Measurements from ENCODE around the gene KRT83. TPM values are rescaled to one million over a fixed set of nuclear protein-coding genes. Genes with fewer than 3 reads are reported as not detected.
"Not testable (repeated sequence)": the region's sequence is repeated elsewhere in the genome, so short reads cannot be mapped to it uniquely, and the experiment has no call there.

KRT83 gene
- total and polyA plus RNA-seq, 2 of the 13 experiments (the other 11 are each of a cell fraction or from before 2014, with no cell fraction given) = not detected

DNA sequence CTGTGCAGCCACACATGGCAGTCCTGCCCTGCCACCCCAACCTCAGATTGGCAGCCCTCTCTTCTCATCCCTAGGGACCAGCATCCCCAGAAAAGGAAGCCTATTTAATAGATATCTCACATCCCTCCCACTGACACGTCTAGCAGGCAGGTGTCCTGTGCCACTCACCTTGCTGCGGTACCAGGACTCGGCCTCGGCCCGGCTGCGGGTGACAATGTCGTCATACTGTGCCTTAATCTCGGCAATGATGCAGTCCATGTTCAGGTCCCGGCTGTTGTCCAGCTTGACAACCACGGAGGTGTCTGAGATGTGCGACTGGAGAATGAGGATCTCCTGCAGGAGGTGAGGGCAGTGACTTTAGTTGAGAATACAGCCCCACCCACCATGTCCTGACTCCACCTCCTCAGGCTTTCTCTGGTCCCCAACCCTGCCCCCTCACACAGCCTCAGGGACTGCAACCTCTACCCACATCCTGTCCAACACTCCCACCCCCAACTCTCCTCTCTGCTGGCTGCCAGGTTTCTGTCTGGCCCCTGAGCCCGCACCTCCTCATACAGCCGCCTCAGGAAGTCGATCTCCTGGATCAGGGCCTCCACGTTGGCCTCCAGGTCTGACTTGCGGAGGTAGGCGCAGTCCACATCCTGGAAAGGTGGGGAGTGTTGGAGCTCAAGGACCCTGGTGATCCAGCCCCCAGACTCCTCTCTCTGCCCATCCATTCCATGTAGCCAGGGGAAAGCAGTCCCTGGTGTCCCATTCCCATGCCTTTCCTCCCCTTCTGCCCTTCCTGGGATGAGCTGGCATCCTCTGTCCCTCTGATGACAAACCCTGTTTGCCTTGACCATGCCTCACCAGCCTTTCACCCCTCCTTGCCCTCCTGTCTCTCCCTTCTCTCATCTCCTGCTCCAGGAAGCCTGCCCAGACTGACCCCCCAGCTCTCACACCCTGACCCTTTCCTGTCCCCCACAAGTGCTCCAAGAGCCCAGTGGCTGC, 33.1 kb downstream of the KRT83 start:
- CTCF ChIA-PET (ENCODE audit: low intra/inter-chr PET ratio, low total read pairs); ATAC-seq; H3K4me3 ChIP-seq (replicated peaks in 1 of 3; ENCODE audit: insufficient read depth in 1 of 3, low read depth in 2 of 3, low read length in 3 of 3); DNase-seq (ENCODE audit: low spot score); in situ Hi-C loops (cut with HindIII; ENCODE audit: extremely low pct_ligation_motif_present, low pct_unique_long_range_greater_than_20kb); H3K27me3 ChIP-seq (ENCODE audit: control insufficient read depth in 1 of 2, insufficient read depth in 2 of 2, low read length in 2 of 2); intact Hi-C loops (cut with micrococcal nuclease; ENCODE audit: unreplicated experiment); H3K79me2 ChIP-seq (ENCODE audit: insufficient read depth, low read length); H3K4me2 ChIP-seq (ENCODE audit: low read depth, low read length); FAIRE-seq; H3K27ac ChIP-seq (ENCODE audit: extremely low read length, insufficient read depth, low read length); H4K20me1 ChIP-seq (ENCODE audit: insufficient read depth, low read length); H3K9me3 ChIP-seq (ENCODE audit: low read length); H2AFZ ChIP-seq (ENCODE audit: low read length); POLR2A ChIA-PET; BruUV-seq (replicated peaks); H3K9ac ChIP-seq (ENCODE audit: insufficient read depth, low read depth, low read length); H3K4me1 ChIP-seq (ENCODE audit: insufficient read depth, low read length); H3K36me3 ChIP-seq (replicated peaks in 1 of 2; ENCODE audit: control insufficient read depth in 1 of 2, insufficient read depth in 2 of 2, low read length in 2 of 2): not testable (repeated sequence)
- 29% methylated on average over 6 of the region's 17 CpGs for WGBS (ENCODE audit: low lambda C conversion rate)

DNA sequence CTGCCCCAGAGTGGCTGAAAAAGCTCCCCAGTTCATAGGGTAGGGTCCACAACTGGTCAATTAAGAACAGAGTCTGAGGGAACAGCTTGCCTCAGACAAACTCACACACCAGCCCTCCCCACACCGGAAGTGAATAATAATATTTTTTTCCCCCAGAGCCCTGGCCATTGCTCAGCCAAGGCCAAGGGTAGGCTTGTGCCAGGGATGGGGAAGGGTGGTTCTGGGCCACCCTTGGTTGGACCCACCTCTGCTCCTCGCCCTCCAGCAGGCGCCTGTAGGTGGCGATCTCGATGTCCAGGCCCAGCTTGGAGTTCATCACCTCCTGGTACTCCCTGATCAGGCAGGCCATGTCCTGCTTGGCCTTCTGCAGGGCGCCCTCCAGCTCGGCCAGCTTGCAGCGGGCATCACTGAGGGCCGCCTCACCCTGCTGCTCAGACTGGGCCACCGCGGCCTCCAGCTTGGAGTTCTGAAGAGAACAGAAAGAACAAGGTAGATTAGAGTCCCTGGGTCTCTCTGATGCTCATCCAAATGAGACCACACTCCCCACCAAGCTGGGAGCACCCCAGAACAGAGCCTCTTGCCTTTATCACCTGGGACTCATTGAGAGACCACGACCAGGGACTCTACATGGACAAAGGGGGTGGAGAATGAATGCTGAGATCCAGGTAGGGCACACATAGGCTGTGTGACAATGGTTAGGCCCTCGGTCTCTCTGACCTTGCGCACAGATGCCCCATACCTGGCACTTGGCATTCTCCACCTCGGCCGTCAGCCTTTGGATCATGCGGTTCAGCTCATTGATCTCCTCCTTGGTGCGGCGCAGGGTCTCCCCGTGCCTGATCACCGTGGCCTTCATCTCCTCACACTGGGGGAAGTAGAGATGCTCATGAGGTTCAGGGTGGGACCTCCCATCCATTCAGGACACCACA, 34.1 kb downstream of the KRT83 start:
- DNase-seq (ENCODE audit: low spot score); in situ Hi-C loops (cut with HindIII; ENCODE audit: extremely low pct_ligation_motif_present, low pct_unique_long_range_greater_than_20kb); CTCF ChIA-PET (ENCODE audit: low intra/inter-chr PET ratio, low total read pairs); H3K9ac ChIP-seq (ENCODE audit: insufficient read depth, low read depth, low read length); H3K4me2 ChIP-seq (ENCODE audit: low read depth, low read length); H3K36me3 ChIP-seq (replicated peaks in 1 of 2; ENCODE audit: control insufficient read depth in 1 of 2, insufficient read depth in 2 of 2, low read length in 2 of 2); H2AFZ ChIP-seq (ENCODE audit: low read length); H3K27me3 ChIP-seq (ENCODE audit: control insufficient read depth in 1 of 2, insufficient read depth in 2 of 2, low read length in 2 of 2); H3K4me1 ChIP-seq (ENCODE audit: insufficient read depth, low read length); POLR2A ChIA-PET; FAIRE-seq; H3K79me2 ChIP-seq (ENCODE audit: insufficient read depth, low read length); BruUV-seq (replicated peaks); H3K9me3 ChIP-seq (ENCODE audit: low read length); H3K4me3 ChIP-seq (replicated peaks in 1 of 3; ENCODE audit: insufficient read depth in 1 of 3, low read depth in 2 of 3, low read length in 3 of 3); H4K20me1 ChIP-seq (ENCODE audit: insufficient read depth, low read length); H3K27ac ChIP-seq (ENCODE audit: extremely low read length, insufficient read depth, low read length); intact Hi-C loops (cut with micrococcal nuclease; ENCODE audit: unreplicated experiment): not testable (repeated sequence)
- peak; percentile 64 for ATAC-seq
- WGBS (ENCODE audit: low lambda C conversion rate) = 38% methylated on average over 2 of the region's 21 CpGs

Data from HepG2 (cell line).